T47D (cell line): Measurements from ENCODE around the gene PLAC1.

Source experiments
- DNase-seq, 2 experiments: peaks; one replicate each; pipeline versions ENCODE4 v3.0.0 to v3.0.0-alpha.2; 2011 to 2012; ENCODE audit warnings: low read depth in 1 of 2, low spot score in 1 of 2
- JUND ChIP-seq: IDR thresholded peaks from 2 replicates; pipeline ENCODE4 v1.6.1; 2012; ENCODE audit warnings: low read depth
- in situ Hi-C: cut with HindIII; loops from 2 replicates; pipeline ENCODE4 v1.10.0; 2016; ENCODE audit warnings: low sequenced_read_pairs, low pct_unique_long_range_greater_than_20kb

The PLAC1 gene

DNA sequence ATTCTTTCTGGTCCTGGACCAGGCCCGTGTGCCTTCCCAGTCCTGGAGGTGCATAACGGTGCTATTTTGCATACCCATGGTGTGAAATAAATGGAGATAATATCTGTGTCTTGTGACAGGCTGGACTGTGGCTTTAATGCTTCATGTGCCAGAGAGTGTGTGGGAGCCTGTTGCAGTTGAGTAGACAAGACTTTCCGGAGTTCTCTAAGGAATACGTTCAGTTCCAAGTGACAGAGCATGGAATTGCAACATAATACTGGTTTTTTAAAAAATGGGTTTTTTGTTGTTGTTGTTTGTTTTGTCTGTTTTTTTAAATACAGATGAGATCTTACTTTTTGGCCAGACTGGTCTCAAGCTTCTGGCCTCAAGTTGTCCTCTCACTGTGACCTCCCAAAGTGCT lies 124.3 kb downstream of the PLAC1 start:
- TF ChIP-seq JUND, result no peak
- DNase-seq, result no peak
- in situ Hi-C loops, result no loop called here

DNA sequence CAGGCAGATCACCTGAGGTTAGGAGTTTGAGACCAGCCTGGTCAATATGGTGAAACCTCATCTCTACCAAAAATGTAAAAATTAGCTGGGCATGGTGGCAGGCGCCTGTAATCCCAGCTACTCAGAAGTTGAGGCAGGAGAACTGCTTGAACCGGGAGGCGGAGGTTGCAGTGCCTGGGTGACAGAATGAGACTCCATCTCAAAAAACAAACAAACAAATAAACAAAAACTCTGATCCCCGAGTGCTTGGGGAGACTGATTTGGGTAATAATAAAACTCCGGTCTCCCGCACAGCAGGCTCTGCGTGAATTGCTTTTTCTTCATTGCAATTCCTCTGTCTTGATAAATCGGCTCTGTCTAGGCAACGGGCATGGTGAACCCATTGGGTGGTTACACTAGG lies 124.9 kb downstream of the PLAC1 start:
- DNase-seq, result no peak
- in situ Hi-C loops, result no loop called here
- no peak for TF ChIP-seq JUND

DNA sequence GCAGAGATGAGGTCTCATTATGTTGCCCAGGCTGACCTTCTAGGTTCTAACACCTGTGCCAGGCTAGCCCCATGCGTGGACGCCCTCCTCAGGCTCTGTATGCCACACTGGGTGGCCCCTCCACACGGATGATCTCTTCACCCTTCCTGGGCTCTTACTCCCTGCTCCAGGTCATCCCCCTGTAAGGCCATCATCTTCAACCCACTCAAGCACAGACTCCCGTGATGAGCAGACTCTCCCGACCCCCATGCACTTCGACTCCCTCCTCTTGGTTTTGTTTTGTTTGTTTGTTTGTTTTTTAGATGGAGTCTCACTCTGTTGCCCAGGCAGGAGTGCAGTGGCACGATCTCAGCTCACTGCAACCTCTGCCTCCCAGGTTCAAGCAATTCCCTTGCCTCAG lies 127.4 kb downstream of the PLAC1 start:
- in situ Hi-C loops, result no loop called here
- DNase-seq, result no peak
- TF ChIP-seq JUND, result no peak

DNA sequence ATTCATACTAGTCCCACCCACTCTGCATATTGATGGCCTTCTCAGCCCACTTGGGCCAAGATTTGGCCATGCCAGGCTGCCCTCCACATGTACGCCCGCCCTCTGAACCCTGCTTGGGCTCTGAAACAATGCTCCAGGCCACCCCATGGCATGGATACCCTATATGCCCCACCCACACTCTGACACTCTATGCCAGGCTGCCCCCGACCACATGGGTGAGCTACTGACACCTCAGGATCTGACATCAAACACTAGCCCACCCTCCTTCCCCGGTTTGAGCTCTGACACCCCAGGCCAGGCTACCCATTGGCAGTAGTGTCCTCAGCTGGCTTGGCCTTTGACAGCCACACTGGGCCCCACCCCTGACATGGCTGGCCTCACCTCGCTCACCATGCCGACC lies 128.8 kb downstream of the PLAC1 start:
- in situ Hi-C loops, result no loop called here
- no peak for DNase-seq
- TF ChIP-seq JUND, result no peak

DNA sequence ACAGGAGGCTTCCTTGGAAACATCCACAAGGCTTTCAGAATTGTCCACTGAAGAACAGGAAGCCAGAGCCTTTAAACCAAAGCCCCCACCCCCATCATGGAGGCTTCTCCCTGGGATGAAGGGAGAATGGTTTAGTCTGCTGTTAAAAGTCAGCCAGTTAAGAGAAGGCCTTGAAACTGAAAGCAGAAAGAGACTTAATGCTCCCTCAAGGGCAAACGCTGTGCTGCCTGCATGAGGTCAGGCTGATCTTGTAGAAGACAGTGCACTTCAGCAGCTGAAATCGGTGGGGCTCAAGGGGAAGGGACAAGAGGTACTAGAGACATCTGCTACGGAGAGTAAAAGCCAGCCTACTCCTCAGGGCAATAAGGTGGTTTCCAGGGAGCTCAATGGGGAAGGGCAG lies 129.3 kb downstream of the PLAC1 start:
- no peak for TF ChIP-seq JUND
- DNase-seq, result no peak
- in situ Hi-C loops, result no loop called here

DNA sequence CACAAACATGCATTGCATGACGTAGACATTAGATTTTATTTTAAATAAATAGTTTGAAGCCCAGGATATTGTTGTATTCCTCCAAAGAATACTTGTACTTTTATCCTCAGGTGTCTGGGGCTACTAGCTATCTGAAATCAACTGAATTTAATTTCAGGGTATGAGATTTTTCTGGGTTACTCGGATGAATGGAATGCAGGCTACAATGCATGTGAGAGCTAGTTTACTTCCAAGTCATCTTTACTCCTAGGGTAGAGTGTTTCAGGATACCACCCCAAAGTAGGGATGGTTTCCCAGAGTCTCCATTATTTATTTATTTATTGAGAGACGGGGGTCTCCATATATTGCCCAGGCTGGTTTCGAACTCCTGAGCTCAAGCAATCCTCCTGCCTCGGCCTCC lies 131.9 kb downstream of the PLAC1 start:
- no peak for TF ChIP-seq JUND
- no peak for DNase-seq
- in situ Hi-C loops, result no loop called here

DNA sequence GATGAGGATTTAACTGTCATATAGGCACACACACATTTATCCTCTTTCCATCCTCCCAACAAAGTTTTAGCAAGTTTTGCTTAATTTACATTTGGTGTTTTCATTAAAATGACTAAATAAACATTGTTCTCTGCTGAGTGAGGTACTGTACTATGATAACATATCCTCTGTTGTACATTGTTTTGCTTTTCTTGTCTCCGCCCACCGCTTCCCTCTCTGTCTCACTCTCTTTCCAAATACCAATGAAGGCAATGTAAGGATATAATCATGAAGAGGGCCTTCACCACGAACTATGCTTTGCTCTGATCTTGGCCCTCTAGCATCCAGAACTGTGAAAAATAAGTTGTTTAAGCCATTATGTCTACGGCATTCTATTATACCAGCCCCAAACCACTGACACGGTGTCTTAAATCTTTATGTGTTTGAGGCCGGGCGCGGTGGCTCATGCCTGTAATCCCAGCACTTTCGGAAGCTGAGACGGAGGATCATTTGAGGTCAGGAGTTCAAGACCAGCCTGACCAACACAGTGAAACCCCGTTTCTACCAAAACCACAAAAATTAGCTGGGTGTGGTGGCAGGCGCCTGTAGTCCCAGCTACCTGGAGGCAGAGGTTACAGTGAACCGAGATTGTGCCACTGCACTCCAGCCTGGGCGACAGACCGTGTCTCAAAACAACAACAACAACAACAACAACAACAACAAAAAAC lies 133.0 kb downstream of the PLAC1 start:
- in situ Hi-C loops, result no loop called here
- no peak for DNase-seq
- TF ChIP-seq JUND, result no peak

DNA sequence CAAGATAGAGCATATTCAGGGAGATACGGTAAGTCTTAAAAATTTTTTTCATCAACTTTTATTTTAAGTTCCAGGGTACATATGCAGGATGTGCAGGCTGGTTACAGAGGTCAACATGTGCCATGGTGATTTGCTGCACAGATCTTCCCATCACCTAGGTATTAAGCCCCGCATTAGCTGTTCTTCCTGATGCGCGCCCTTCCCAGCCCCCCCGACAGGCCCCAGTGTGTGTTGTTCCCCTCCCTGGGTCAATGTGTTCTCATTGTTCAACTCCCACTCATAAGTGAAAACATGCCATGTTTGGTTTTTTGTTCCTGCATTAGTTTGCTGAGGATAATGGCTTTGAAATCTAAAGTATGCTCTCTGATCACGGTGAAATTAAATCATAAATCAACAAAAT lies 134.1 kb downstream of the PLAC1 start:
- in situ Hi-C loops, result no loop called here

DNA sequence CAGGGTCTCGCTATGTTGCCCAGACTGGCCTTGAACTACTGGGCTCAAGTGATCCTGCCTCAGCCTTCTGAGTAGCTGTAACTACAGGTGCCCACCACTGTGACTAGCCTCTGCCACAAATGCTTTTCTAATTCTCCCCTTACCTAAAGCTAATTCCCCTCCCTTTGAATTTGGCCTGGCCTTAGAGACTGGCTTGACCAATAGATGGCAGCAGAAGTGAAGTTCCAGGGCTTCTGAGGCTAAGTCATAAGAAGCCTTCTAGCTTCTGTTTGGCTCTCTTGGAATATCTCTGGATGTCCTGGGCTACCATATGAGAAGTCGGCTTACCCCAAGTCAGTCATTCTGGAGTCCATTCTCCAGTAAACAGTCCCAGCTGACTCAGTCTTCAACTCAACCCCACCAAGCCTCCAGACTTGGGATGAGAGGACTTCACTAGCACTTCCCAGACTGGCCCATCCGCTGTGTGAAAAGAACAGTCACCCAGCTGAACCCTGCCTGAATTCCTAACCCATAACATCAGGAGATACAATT lies 137.3 kb downstream of the PLAC1 start:
- in situ Hi-C loops, result no loop called here
- peak; percentile 7 to 69 for DNase-seq
- TF ChIP-seq JUND, result no peak

More for the DNA sequence above, 134.1 kb downstream of the PLAC1 start:
- TF ChIP-seq JUND, result no peak
- no peak for DNase-seq
